SIG-M5 (cell line): ENCODE data around the gene MFSD11.
"Not testable (repeated sequence)": the region's sequence is repeated elsewhere in the genome, so short reads cannot be mapped to it uniquely, and the experiment has no call there.

Experiments used
- DNase-seq: peaks from one replicate; lab custom pipeline; 2025; lab: John Stamatoyannopoulos, UW

MFSD11 gene

GRCh38 chr17:76726776-76727718, 10.9 kb upstream of the MFSD11 start, which contains the start of gene METTL23:
Gene METTL23, plus strand, starts transcription at chr17:76726839. Its CDS starts 2,872 bp downstream, at chr17:76729711.
- no peak for DNase-seq

GRCh38 chr17:76727745-76728456, 10.0 kb upstream of the MFSD11 start:
- DNase-seq = no peak

- DNase-seq = not testable (repeated sequence)
These were observed 5.9 kb upstream of the MFSD11 start for GRCh38 chr17:76731800-76732733.

GRCh38 chr17:76732734-76733617, 4.9 kb upstream of the MFSD11 start:
- DNase-seq = no peak

- no peak for DNase-seq
These were observed 4.3 kb upstream of the MFSD11 start for GRCh38 chr17:76733618-76733957.

- DNase-seq = peak; percentile 50
These were observed 3.7 kb upstream of the MFSD11 start for GRCh38 chr17:76734080-76734840.

GRCh38 chr17:76735006-76735405, 2.9 kb upstream of the MFSD11 start:
- no peak for DNase-seq

GRCh38 chr17:76735586-76736348, 2.2 kb upstream of the MFSD11 start:
- no peak for DNase-seq

- DNase-seq = no peak
These were observed 1.4 kb upstream of the MFSD11 start for GRCh38 chr17:76736349-76737081.

- DNase-seq = peak; percentile 88
These were observed 740 bp upstream of the MFSD11 start, which contains the start of gene SRSF2 for GRCh38 chr17:76737082-76737675. Gene SRSF2, minus strand, starts transcription at chr17:76737331. Its CDS starts 171 bp downstream, at chr17:76737160.

GRCh38 chr17:76738468-76738850, 540 bp downstream of the MFSD11 start:
- no peak for DNase-seq

GRCh38 chr17:76739568-76740115, 1.7 kb downstream of the MFSD11 start:
- not testable (repeated sequence) for DNase-seq

GRCh38 chr17:76740329-76741118, 2.6 kb downstream of the MFSD11 start:
- DNase-seq = no peak

GRCh38 chr17:76742958-76743357, 5.0 kb downstream of the MFSD11 start:
- DNase-seq = no peak

- no peak for DNase-seq
These were observed 6.8 kb downstream of the MFSD11 start for GRCh38 chr17:76744747-76745146.

GRCh38 chr17:76745785-76746184, 7.9 kb downstream of the MFSD11 start:
- not testable (repeated sequence) for DNase-seq
